ENCODE data around the gene RBM38. TPM values are rescaled to one million over a fixed set of nuclear protein-coding genes. Genes with fewer than 3 reads are reported as not detected.

Gene RBM38
- total and polyA plus RNA-seq, 9 of the 15 experiments (the other 6 are each of a cell fraction or from before 2014, with no cell fraction given): 0.28 to 82.4 (median 33.2) TPM

DNA sequence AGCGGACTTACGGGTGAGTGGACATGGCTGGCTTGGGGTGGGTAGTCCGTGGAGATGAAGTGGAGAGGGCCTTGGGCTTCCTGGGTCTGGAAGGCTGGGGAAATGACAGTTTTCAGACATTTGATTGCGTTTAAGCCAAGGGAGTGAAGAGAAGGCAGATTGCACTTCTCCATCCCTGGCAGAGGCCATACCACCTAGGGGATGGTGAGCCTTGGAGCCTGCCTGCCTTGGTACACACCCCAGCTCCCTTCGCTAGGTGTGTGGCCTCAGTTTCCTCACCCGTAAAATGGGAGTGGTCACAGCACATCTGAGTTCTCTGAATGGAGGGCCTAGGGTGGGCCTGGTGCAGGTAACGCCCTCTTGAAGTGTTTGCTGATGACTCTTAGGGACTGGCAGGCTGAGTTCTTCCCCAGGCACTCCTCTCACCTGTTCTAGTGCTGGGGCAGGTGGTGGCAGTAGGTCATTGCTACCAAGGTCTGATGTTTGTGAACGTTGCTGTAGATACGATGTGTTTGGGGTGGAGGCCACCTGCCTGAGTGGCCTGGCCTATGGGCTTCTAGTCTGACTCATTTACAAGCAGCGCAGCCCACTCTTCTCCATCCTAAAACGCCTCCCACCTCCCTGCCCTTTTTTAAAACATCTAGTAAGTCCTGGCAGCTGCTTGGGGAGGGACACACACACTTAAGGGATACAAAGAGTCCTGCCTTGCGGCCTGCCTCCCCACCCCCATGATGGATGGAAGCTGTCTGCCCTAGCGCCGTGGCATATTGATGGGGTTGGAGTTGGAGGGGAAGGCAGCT, 2.3 kb downstream of the RBM38 start (continued):
- TF ChIP-seq ZBTB40 (IDR thresholded peaks at IDR 0.05): no peak
- no peak for TF ChIP-seq ZBTB40 (CRISPR knock-in tag; IDR thresholded peaks at IDR 0.05)
- TF ChIP-seq GABPA (tag; conservative IDR thresholded peaks at IDR 0.05; ENCODE audit: low read depth): no peak
- TF ChIP-seq SREBF2 (CRISPR knock-in tag; IDR thresholded peaks at IDR 0.05): no peak
- TF ChIP-seq NBN (IDR thresholded peaks at IDR 0.05; ENCODE audit: low read depth): no peak
